Caco-2 (cell line): ENCODE measurements around the gene MAPK12. TPM values are rescaled to one million over a fixed set of nuclear protein-coding genes. Genes with fewer than 3 reads are reported as not detected.

Source experiments
- BruUV-seq: library from RNA; stranded (reverse); fragments of 400-500 nt; replicated peaks from 2 replicates; lab custom pipeline; 2021; lab: Mats Ljungman, UMichigan
- CTCF ChIA-PET: fragments of 300-600 bp; sonication (Branson Sonifier 250); formaldehyde crosslinking; loops from one replicate; lab custom pipeline; 2022; ENCODE audit warnings: antibody characterized with exemption; lab: Charles Lee
- POLR2A ChIA-PET: fragments of 300-600 bp; sonication (Branson Sonifier 250); formaldehyde crosslinking; loops from one replicate; lab custom pipeline; 2022; ENCODE audit warnings: antibody characterized with exemption; lab: Charles Lee
- DNase-seq, 2 experiments: peaks; one replicate each; pipeline versions ENCODE4 v3.0.0 to v3.0.0-alpha.2; 2020 to 2022
- H3K27me3 ChIP-seq: replicated peaks from 2 replicates; pipeline ENCODE4 v1.6.0; 2011; ENCODE audit warnings: low read length; ENCODE audit not compliant: control insufficient read depth, insufficient read depth
- H3K36me3 ChIP-seq: 2 replicates; pipeline ENCODE4 v1.5.1; 2011; ENCODE audit warnings: low read length; ENCODE audit not compliant: control insufficient read depth, insufficient read depth
- H3K4me1 ChIP-seq: fragments of 250-450 bp; sonication (Bioruptor Pico); 2 replicates; pipeline ENCODE4 v1.5.1; 2020; ENCODE audit warnings: mild to moderate bottlenecking
- H3K4me3 ChIP-seq: 2 replicates; pipeline ENCODE4 v1.5.1; 2011; ENCODE audit warnings: low read depth, mild to moderate bottlenecking, control low read depth, low read length
- H3K9me3 ChIP-seq: fragments of 250-450 bp; sonication (Bioruptor Pico); 2 replicates; pipeline ENCODE4 v1.5.1; 2020; ENCODE audit warnings: mild to moderate bottlenecking, moderate library complexity
- H3K27ac Mint-ChIP-seq: one replicate; pipeline ENCODE4 v1.8.0; 2022; ENCODE audit warnings: mixed read lengths; ENCODE audit not compliant: unreplicated experiment
- H3K27me3 Mint-ChIP-seq: one replicate; pipeline ENCODE4 v1.8.0; 2022; ENCODE audit warnings: mixed read lengths; ENCODE audit not compliant: insufficient read depth, unreplicated experiment
- H3K36me3 Mint-ChIP-seq: one replicate; pipeline ENCODE4 v1.8.0; 2022; ENCODE audit warnings: mild to moderate bottlenecking, mixed read lengths; ENCODE audit not compliant: insufficient read depth, unreplicated experiment
- H3K4me1 Mint-ChIP-seq: one replicate; pipeline ENCODE4 v1.8.0; 2022; ENCODE audit warnings: low read depth, mixed read lengths; ENCODE audit not compliant: unreplicated experiment
- H3K4me3 Mint-ChIP-seq: one replicate; pipeline ENCODE4 v1.8.0; 2022; ENCODE audit warnings: mild to moderate bottlenecking, moderate library complexity, mixed read lengths; ENCODE audit not compliant: unreplicated experiment
- H3K9me3 Mint-ChIP-seq: one replicate; pipeline ENCODE4 v1.8.0; 2022; ENCODE audit warnings: mixed read lengths; ENCODE audit not compliant: unreplicated experiment
- CTCF ChIP-seq, 2 experiments: fragments of 200-600 bp in 1 of 2; IDR thresholded peaks; 1 replicate in 1 of 2; 2 replicates in 1 of 2; pipeline versions ENCODE4 v1.5.1 to v1.8.0; 2011 to 2022; ENCODE audit warnings: antibody characterized with exemption in 1 of 2, control low read depth in 1 of 2, inconsistent platforms in 1 of 2, low read depth in 1 of 2, low read length in 1 of 2, mild to moderate bottlenecking in 1 of 2, moderate library complexity in 1 of 2; ENCODE audit not compliant: insufficient read depth in 1 of 2, severe bottlenecking in 1 of 2, unreplicated experiment in 1 of 2
- intact Hi-C: fragments of 100-400 bp; cut with micrococcal nuclease; formaldehyde crosslinking; loops from one replicate; pipeline ENCODE4 v1.10.0; 2022; ENCODE audit not compliant: unreplicated experiment
- total RNA-seq: library from RNA; stranded (reverse); gene quantifications from 2 replicates; pipeline ENCODE4 v1.2.3, GENCODE V29; 2022

Gene MAPK12
- total RNA-seq, 1 experiment from 2014 or later: 37.4 TPM

GRCh38 chr22:50262460-50262911 lies 1.0 kb upstream of the MAPK12 start:
- Histone ChIP-seq H3K4me1 (peaks cover 11% of the 10 kb centered on the region; the same call in 1 of the 2 replicates), H3K4me3 (no peak overlapping the region), H3K9me3 (no peaks in the 10 kb centered on the region), H3K27me3 (no peaks in the 10 kb centered on the region), H3K36me3 (no peaks in the 10 kb centered on the region)
- Mint-ChIP-seq H3K27ac (no peak overlapping the region), H3K4me1 (no peaks in the 10 kb centered on the region), H3K36me3 (peaks cover 1% of the 10 kb centered on the region), H3K27me3 (no peaks in the 10 kb centered on the region), H3K9me3 (no peaks in the 10 kb centered on the region), H3K4me3 (peak overlapping the region; percentile 72)
- BruUV-seq: no TSS peak
- ChIA-PET CTCF (interaction anchor here (1.6 kb wide), 1 partner anchor 12 kb away, joined by 5 read pairs; the partner anchor contains the start of gene HDAC10), POLR2A (no interaction called here)
- no peak for DNase-seq
- intact Hi-C loops: no loop called here
- no peak for TF ChIP-seq CTCF (IDR thresholded peaks at IDR 0.05; ENCODE audit: insufficient read depth in 1 of 2, low read depth in 1 of 2, low read length in 1 of 2, severe bottlenecking in 1 of 2, unreplicated experiment in 1 of 2)

DNA sequence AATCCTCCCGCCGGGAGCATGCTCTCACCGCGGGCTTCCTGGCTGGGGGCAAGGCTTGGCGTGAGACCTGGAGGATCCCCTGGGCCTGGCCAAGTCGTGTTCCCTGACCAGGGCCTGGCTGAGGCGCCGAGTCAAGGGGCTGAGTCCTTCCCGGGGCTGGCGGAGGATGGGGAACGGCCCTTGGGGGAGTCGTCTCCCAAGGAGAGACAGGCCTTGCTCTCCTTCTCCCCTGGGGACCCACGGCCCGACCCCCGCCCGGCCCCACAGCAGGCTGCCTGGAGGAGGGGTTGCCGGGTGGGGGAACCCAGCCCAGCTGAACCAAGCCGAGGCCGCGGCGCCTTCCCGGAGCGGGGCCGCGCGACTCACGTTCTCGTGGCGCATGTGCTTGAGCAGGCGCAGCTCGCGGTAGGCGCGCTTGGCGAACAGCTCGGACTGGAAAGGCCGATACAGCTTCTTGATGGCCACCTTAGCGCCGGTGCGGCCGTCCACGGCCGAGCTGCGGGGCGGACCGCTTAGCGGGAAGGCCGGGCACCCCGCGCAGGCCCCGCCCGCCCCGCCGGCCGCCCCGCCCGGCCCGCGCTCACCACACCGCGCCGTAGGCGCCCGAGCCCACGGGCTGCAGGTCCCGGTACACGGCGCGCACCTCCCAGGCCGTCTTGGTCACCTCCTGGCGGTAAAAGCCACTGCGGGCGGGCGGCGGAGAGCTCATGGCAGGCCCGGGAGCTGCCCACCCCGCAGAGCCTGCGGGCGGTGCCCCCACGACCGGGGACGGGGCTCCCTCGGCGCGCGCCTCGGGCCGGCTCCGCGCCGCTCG lies 475 bp downstream of the MAPK12 start:
- no peaks in the 10 kb centered on the region for H3K27me3 ChIP-seq
- Mint-ChIP-seq H3K27me3 (no peaks in the 10 kb centered on the region), H3K4me3 (peak overlapping the region; percentile 61), H3K27ac (no peak overlapping the region), H3K4me1 (no peaks in the 10 kb centered on the region), H3K36me3 (peaks cover 5% of the 10 kb centered on the region), H3K9me3 (no peaks in the 10 kb centered on the region)
- H3K9me3 ChIP-seq: no peaks in the 10 kb centered on the region
- H3K4me3 ChIP-seq: peak overlapping the region; percentile 44
- no peak for TF ChIP-seq CTCF (IDR thresholded peaks at IDR 0.05; ENCODE audit: insufficient read depth in 1 of 2, low read depth in 1 of 2, low read length in 1 of 2, severe bottlenecking in 1 of 2, unreplicated experiment in 1 of 2)
- intact Hi-C loops: no loop called here
- DNase-seq: peak in 1 of 2 experiments; percentile 62
- no peaks in the 10 kb centered on the region for H3K36me3 ChIP-seq
- ChIA-PET POLR2A (interaction anchor here (1.3 kb wide), 1 partner anchor 10 kb away, joined by 4 read pairs; the partner anchor contains the start of gene HDAC10), CTCF (interaction anchor here (0.7 to 1.2 kb wide), 2 partner anchors 9 to 264 kb away, joined by 4 to 6 read pairs; partner anchors contain the start of gene SCO2)
- peaks cover 11% of the 10 kb centered on the region; the same call in 1 of the 2 replicates for H3K4me1 ChIP-seq
- no TSS peak for BruUV-seq

DNA sequence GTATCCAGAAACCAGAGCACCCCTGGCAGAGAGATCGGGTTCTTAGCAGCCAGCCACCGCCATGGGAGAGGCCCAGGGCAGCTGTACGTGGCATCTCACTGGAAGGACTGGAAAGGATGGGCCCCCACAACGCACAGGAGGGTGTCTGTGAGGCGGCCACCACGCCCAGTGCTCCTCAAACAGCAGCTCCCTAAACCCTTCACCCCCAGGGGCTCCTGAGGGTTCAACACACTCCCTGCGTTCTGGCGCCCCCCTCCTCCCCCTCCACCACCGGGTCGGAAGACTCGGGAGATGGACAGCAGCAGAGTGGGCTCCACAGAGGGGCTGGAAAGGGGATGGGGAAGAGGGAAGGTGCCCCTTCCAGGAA lies 1.1 kb downstream of the MAPK12 start:
- CTCF ChIA-PET: interaction anchor here (1.2 kb wide), 1 partner anchor 8 kb away, joined by 6 read pairs; no protein-coding TSS in a partner anchor
- BruUV-seq: TSS peak; percentile 26
- peak overlapping the region; percentile 61 for H3K4me3 Mint-ChIP-seq

More for the DNA sequence above, 1.1 kb downstream of the MAPK12 start:
- POLR2A ChIA-PET: interaction anchor here (1.3 kb wide), 1 partner anchor 9 kb away, joined by 4 read pairs; the partner anchor contains the start of gene HDAC10
- H3K36me3 ChIP-seq: no peaks in the 10 kb centered on the region
- Mint-ChIP-seq H3K4me1 (no peaks in the 10 kb centered on the region), H3K27me3 (no peaks in the 10 kb centered on the region), H3K27ac (no peak overlapping the region), H3K9me3 (no peaks in the 10 kb centered on the region), H3K36me3 (peaks cover 5% of the 10 kb centered on the region)
- H3K9me3 ChIP-seq: no peaks in the 10 kb centered on the region
- no peak for TF ChIP-seq CTCF (IDR thresholded peaks at IDR 0.05; ENCODE audit: insufficient read depth in 1 of 2, low read depth in 1 of 2, low read length in 1 of 2, severe bottlenecking in 1 of 2, unreplicated experiment in 1 of 2)
- H3K4me1 ChIP-seq: peaks cover 11% of the 10 kb centered on the region; the same call in 1 of the 2 replicates
- intact Hi-C loops: no loop called here
- no peaks in the 10 kb centered on the region for H3K27me3 ChIP-seq
- no peak for DNase-seq
- peak overlapping the region; percentile 44 for H3K4me3 ChIP-seq
